Measurements from ENCODE around the gene FMN2. TPM values are rescaled to one million over a fixed set of nuclear protein-coding genes. Genes with fewer than 3 reads are reported as not detected.

FMN2 gene
- total RNA-seq, 1 experiment from 2014 or later, result not detected

- H3K4me1 ChIP-seq, result peaks cover 3% of the 10 kb centered on the region
Observed at GRCh38 chr1:240499012-240499411, 407.3 kb downstream of the FMN2 start.

GRCh38 chr1:240500647-240501046, 409.0 kb downstream of the FMN2 start:
- H3K4me3 ChIP-seq (ENCODE audit: low read depth, low read length), result no peak overlapping the region
- H3K9me3 ChIP-seq, result no peaks in the 10 kb centered on the region
- Mint-ChIP-seq H3K27ac (ENCODE audit: unreplicated experiment) (no peak overlapping the region), H3K36me3 (ENCODE audit: insufficient read depth, unreplicated experiment) (no peaks in the 10 kb centered on the region), H3K27me3 (ENCODE audit: insufficient read depth, unreplicated experiment) (no peaks in the 10 kb centered on the region), H3K4me1 (ENCODE audit: low read depth, unreplicated experiment) (peaks cover 19% of the 10 kb centered on the region), H3K4me3 (ENCODE audit: unreplicated experiment) (no peak overlapping the region), H3K9me3 (ENCODE audit: unreplicated experiment) (peaks cover 10% of the 10 kb centered on the region)
- H3K27me3 ChIP-seq (replicated peaks; ENCODE audit: control insufficient read depth, insufficient read depth, low read length), result no peaks in the 10 kb centered on the region
- CTCF ChIA-PET, result no interaction called here
- H3K4me1 ChIP-seq, result peaks cover 3% of the 10 kb centered on the region
- no peak for DNase-seq
- intact Hi-C loops (cut with micrococcal nuclease; ENCODE audit: unreplicated experiment), result no loop called here
- no TSS peak for BruUV-seq (replicated peaks)
- POLR2A ChIA-PET, result no interaction called here
- TF ChIP-seq CTCF (IDR thresholded peaks at IDR 0.05; ENCODE audit: insufficient read depth in 1 of 2, low read depth in 1 of 2, low read length in 1 of 2, severe bottlenecking in 1 of 2, unreplicated experiment in 1 of 2), result no peak
- H3K36me3 ChIP-seq (ENCODE audit: control insufficient read depth, insufficient read depth, low read length), result no peaks in the 10 kb centered on the region

More at GRCh38 chr1:240499012-240499411, 407.3 kb downstream of the FMN2 start:
- H3K4me3 Mint-ChIP-seq (ENCODE audit: unreplicated experiment), result no peak overlapping the region
- TF ChIP-seq CTCF (IDR thresholded peaks at IDR 0.05; ENCODE audit: insufficient read depth in 1 of 2, low read depth in 1 of 2, low read length in 1 of 2, severe bottlenecking in 1 of 2, unreplicated experiment in 1 of 2), result no peak
- ChIA-PET CTCF (no interaction called here), POLR2A (no interaction called here)
- no peaks in the 10 kb centered on the region for H3K36me3 Mint-ChIP-seq (ENCODE audit: insufficient read depth, unreplicated experiment)
- Histone ChIP-seq H3K27me3 (replicated peaks; ENCODE audit: control insufficient read depth, insufficient read depth, low read length) (no peaks in the 10 kb centered on the region), H3K4me3 (ENCODE audit: low read depth, low read length) (no peak overlapping the region), H3K9me3 (no peaks in the 10 kb centered on the region), H3K36me3 (ENCODE audit: control insufficient read depth, insufficient read depth, low read length) (no peaks in the 10 kb centered on the region)
- no TSS peak for BruUV-seq (replicated peaks)
- H3K27me3 Mint-ChIP-seq (ENCODE audit: insufficient read depth, unreplicated experiment), result no peaks in the 10 kb centered on the region
- H3K27ac Mint-ChIP-seq (ENCODE audit: unreplicated experiment), result no peak overlapping the region
- H3K4me1 Mint-ChIP-seq (ENCODE audit: low read depth, unreplicated experiment), result peaks cover 19% of the 10 kb centered on the region
- peaks cover 10% of the 10 kb centered on the region for H3K9me3 Mint-ChIP-seq (ENCODE audit: unreplicated experiment)
- DNase-seq, result no peak
- intact Hi-C loops (cut with micrococcal nuclease; ENCODE audit: unreplicated experiment), result no loop called here

- no TSS peak for BruUV-seq (replicated peaks)
- Mint-ChIP-seq H3K36me3 (ENCODE audit: insufficient read depth, unreplicated experiment) (no peaks in the 10 kb centered on the region), H3K9me3 (ENCODE audit: unreplicated experiment) (peaks cover 7% of the 10 kb centered on the region), H3K27me3 (ENCODE audit: insufficient read depth, unreplicated experiment) (no peaks in the 10 kb centered on the region), H3K4me3 (ENCODE audit: unreplicated experiment) (no peak overlapping the region), H3K27ac (ENCODE audit: unreplicated experiment) (no peak overlapping the region), H3K4me1 (ENCODE audit: low read depth, unreplicated experiment) (peaks cover 18% of the 10 kb centered on the region)
- H3K4me1 ChIP-seq, result peaks cover 3% of the 10 kb centered on the region
- no peak for DNase-seq
- no peaks in the 10 kb centered on the region for H3K9me3 ChIP-seq
- POLR2A ChIA-PET, result no interaction called here
- TF ChIP-seq CTCF (IDR thresholded peaks at IDR 0.05; ENCODE audit: insufficient read depth in 1 of 2, low read depth in 1 of 2, low read length in 1 of 2, severe bottlenecking in 1 of 2, unreplicated experiment in 1 of 2), result no peak
- no peaks in the 10 kb centered on the region for H3K27me3 ChIP-seq (replicated peaks; ENCODE audit: control insufficient read depth, insufficient read depth, low read length)
- CTCF ChIA-PET, result no interaction called here
- H3K36me3 ChIP-seq (ENCODE audit: control insufficient read depth, insufficient read depth, low read length), result no peaks in the 10 kb centered on the region
- no peak overlapping the region for H3K4me3 ChIP-seq (ENCODE audit: low read depth, low read length)
- intact Hi-C loops (cut with micrococcal nuclease; ENCODE audit: unreplicated experiment), result no loop called here
Observed at GRCh38 chr1:240501115-240501514, 409.4 kb downstream of the FMN2 start.
